ENCODE results near the gene KBTBD4.
"Not testable (repeated sequence)": the region's sequence is repeated elsewhere in the genome, so short reads cannot be mapped to it uniquely, and the experiment has no call there.

KBTBD4 gene

DNA sequence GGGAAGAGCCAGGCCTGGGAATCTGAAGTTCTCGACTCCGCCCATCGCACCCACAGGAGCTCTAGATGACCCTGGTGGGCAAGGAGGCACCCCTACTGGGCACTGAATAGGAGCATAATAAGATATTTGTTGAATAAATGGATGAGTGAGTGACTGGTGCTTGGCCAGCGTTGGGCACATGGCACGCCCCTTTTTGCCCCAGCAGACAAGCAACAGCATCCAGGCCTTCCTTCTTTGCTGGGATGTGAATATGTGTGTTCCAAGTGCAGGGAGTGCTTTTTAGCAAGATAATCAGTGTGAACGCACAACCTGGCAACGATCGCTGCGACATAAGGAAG is 25.4 kb downstream of the KBTBD4 start:
- POLR2A ChIA-PET: no interaction called here
- CTCF ChIA-PET: interaction anchor here (0.6 to 6.7 kb wide), 26 partner anchors 13 to 612 kb away, joined by 3 to 125 read pairs (median 3); partner anchors contain the start of genes FAM180B, KBTBD4, NDUFS3 and PTPMT1
- DNase-seq (ENCODE audit: extremely low spot score): no peak

DNA sequence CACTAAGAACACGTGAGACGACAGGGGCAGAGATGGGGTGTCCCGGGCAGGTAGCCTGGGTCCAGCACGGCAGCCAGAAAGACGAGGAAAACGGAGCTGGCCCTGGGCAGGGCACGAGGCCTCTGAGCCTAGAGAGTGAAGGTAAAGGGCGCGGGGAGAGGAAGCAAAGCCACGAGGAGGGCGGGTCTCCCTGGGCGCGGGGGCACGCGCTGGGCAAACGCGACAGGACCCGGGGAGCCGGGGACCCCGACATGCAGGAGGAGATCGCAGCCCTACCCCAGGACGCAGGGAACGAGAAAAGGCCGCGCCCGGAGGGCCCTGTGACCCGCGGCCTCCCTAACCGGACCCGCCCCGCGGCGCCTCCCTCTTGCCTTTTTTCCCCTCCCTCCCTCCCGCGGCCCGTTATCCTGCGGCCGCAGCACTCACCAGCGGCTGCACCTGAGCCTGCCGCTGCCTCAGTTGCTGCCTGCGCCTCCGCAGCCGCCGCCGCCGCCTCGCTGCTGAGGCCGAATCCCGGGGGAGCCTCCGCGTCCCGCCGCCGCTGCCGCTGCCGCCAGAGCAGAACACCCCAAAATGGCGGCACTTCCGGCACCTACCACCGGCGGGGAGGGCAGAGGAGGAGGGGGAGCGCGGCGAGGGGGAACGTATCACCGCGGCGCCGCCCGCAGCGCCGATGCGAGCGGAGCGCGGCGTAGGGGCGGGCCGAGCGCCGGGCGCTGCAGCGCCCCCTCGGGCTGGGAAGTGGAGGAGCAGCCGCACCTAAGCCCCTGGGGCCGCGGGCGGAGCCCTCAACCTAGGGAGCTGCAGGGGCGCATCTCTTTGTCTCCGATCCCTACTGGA is 26.0 kb downstream of the KBTBD4 start, which contains the start of gene CELF1:
TSS of gene CELF1 (minus strand) at position 567 of the 840 bp plus-strand sequence. CDS start 53,609 bp downstream, outside the sequence.
- POLR2A ChIA-PET: interaction anchor here (1.4 kb wide), 1 partner anchor 27 kb away, joined by 3 read pairs; no protein-coding TSS in a partner anchor
- CTCF ChIA-PET: interaction anchor here (0.6 to 6.7 kb wide), 33 partner anchors 12 to 611 kb away, joined by 3 to 125 read pairs (median 3); partner anchors contain the start of genes FAM180B, KBTBD4, NDUFS3 and PTPMT1

More for the DNA sequence above, 25.4 kb downstream of the KBTBD4 start:
- TF ChIP-seq, protein P1, sequence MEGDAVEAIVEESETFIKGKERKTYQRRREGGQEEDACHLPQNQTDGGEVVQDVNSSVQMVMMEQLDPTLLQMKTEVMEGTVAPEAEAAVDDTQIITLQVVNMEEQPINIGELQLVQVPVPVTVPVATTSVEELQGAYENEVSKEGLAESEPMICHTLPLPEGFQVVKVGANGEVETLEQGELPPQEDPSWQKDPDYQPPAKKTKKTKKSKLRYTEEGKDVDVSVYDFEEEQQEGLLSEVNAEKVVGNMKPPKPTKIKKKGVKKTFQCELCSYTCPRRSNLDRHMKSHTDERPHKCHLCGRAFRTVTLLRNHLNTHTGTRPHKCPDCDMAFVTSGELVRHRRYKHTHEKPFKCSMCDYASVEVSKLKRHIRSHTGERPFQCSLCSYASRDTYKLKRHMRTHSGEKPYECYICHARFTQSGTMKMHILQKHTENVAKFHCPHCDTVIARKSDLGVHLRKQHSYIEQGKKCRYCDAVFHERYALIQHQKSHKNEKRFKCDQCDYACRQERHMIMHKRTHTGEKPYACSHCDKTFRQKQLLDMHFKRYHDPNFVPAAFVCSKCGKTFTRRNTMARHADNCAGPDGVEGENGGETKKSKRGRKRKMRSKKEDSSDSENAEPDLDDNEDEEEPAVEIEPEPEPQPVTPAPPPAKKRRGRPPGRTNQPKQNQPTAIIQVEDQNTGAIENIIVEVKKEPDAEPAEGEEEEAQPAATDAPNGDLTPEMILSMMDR (IDR thresholded peaks at IDR 0.05; ENCODE audit: control extremely low read depth, extremely low read depth, low read depth, missing control alignments): no peak

DNA sequence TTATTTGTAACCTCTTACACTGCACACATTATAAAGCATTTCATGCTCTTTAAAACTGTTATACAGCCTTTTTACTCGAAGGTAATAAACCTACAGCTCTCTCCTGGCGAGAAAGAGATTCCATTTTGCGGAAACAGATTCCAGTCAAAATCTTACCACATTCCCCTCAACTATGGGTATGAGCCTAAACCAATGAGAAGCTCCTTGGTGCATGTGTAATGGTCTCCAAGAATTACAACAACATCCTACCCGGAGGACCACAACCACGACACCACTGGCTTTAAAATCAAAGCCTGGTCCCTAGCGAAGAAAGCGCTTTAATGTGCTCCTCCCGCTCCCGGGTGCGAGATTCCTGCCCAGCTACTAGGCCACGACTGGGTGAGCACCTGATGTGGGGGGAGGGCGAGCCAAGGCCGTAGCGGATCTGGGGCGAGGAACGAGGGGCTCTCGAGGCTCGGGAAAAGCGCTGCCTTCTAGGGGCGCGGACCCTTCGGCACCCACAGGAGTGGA is 26.7 kb downstream of the KBTBD4 start:
- POLR2A ChIA-PET: interaction anchor here (1.4 kb wide), 1 partner anchor 28 kb away, joined by 3 read pairs; no protein-coding TSS in a partner anchor
- CTCF ChIA-PET: interaction anchor here (0.7 to 6.7 kb wide), 11 partner anchors 13 to 301 kb away, joined by 3 to 125 read pairs (median 5); partner anchors contain the start of genes KBTBD4, NDUFS3 and PTPMT1
- TF ChIP-seq, protein P1 (IDR thresholded peaks at IDR 0.05; ENCODE audit: control extremely low read depth, extremely low read depth, low read depth, missing control alignments): no peak
- DNase-seq (ENCODE audit: extremely low spot score): no peak

More for the DNA sequence above, 26.0 kb downstream of the KBTBD4 start, which contains the start of gene CELF1:
- DNase-seq (ENCODE audit: extremely low spot score): peak; percentile 94
- TF ChIP-seq, protein P1 (IDR thresholded peaks at IDR 0.05; ENCODE audit: control extremely low read depth, extremely low read depth, low read depth, missing control alignments): peak; percentile 87

DNA sequence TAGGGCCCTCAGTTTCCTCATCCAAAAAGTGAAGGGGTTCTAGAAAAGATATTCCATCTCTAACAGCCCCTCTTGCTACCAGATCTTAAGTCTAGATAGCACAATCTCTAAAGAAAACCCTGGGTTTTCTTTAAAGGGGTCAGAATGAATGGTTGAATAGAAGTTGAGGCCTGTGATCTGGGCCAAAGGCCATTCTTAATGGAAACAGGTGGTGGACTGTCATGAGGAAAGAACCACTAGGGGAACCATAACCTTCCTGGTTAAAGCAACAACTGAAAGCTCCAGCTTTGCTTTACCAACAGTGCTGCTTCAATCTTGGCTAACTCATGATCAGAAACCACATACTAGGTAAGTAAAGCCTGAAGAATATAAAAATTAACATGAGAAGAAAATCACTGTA is 27.7 kb downstream of the KBTBD4 start:
- TF ChIP-seq, protein P1 (IDR thresholded peaks at IDR 0.05; ENCODE audit: control extremely low read depth, extremely low read depth, low read depth, missing control alignments): peak; percentile 22
- DNase-seq (ENCODE audit: extremely low spot score): peak; percentile 53
- ChIA-PET CTCF (interaction anchor here (0.7 to 6.7 kb wide), 8 partner anchors 14 to 144 kb away, joined by 3 to 125 read pairs (median 8); partner anchors contain the start of genes KBTBD4, NDUFS3 and PTPMT1), POLR2A (no interaction called here)

DNA sequence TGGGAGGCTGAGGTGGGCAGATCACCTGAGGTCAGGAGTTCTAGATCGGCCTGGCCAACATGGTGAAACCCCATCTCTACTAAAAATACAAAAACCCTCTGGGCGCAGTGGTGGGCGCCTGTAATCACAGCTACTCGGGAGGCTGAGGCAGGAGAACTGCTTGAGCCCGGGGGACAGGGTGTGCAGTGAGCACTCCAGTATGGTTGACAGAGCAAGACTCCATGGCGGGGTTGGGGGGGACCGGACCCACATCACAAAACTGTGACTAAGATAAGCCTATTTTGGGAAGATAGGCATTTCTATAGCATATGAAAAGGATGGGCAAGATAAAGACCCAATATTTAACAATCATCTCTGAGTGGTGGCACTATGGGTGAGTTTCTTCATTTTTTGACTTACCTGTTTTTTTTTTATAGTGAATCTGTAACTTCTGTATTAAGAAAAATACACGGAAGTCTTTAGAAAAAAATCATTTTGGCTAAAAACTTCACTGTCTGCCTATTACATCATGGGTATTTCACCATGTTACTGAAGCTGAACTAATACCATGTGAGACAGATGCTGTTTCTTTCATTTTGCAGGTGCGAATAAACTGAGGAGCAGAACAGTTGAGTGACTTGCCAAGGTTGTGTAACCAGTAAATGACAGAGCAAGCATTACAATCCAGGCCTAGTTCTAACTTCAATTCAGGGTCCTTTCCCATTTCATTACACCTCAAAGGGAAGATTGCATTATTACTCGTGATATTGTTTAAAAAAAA is 28.3 kb downstream of the KBTBD4 start:
- POLR2A ChIA-PET: no interaction called here
- DNase-seq (ENCODE audit: extremely low spot score): no peak
- CTCF ChIA-PET: interaction anchor here (1.4 to 6.7 kb wide), 5 partner anchors 15 to 38 kb away, joined by 3 to 125 read pairs (median 8); partner anchors contain the start of genes KBTBD4 and NDUFS3
- TF ChIP-seq, protein P1 (IDR thresholded peaks at IDR 0.05; ENCODE audit: control extremely low read depth, extremely low read depth, low read depth, missing control alignments): no peak

DNA sequence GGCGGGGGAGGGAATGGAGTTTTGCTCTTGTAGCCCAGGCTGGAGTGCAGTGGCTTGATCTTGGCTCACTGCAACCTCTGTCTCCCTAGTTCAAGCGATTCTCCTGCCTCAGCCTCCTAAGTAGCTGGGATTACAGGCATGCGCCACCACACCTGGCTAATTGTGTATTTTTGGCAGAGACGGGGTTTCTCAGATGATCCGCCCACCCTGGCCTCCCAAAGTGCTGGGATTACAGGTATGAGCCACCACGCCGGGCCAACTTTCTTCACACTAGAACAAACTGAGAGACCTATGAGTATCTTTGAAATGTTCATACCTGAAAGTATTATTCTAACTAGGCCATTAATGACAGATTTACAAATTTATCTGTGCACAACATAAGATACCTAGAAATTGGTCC is 32.5 kb downstream of the KBTBD4 start:
- DNase-seq (ENCODE audit: extremely low spot score); POLR2A ChIA-PET; CTCF ChIA-PET: not testable (repeated sequence)

Data from GM10248 (cell line).